ENCODE results near the gene GLP2R. TPM values are rescaled to one million over a fixed set of nuclear protein-coding genes. Genes with fewer than 3 reads are reported as not detected.

GLP2R gene
- total RNA-seq, 1 donor from 2014 or later: 0.25 TPM

GRCh38 chr17:9814337-9814945 is 11.3 kb upstream of the GLP2R start:
- no peak for TF ChIP-seq CTCF (IDR thresholded peaks at IDR 0.05; ENCODE audit: insufficient read depth, low read length, poor library complexity, severe bottlenecking)
- no peaks in the 10 kb centered on the region for H3K27me3 ChIP-seq (ENCODE audit: control insufficient read depth, insufficient read depth, low read length)
- H3K36me3 ChIP-seq (ENCODE audit: control insufficient read depth, insufficient read depth, low read length): no peaks in the 10 kb centered on the region
- no peak for DNase-seq (ENCODE audit: low read depth)
- no peak overlapping the region for H3K4me3 ChIP-seq (ENCODE audit: low read depth, low read length)

- no peak for TF ChIP-seq CTCF (IDR thresholded peaks at IDR 0.05; ENCODE audit: insufficient read depth, low read length, poor library complexity, severe bottlenecking)
- Histone ChIP-seq H3K4me3 (ENCODE audit: low read depth, low read length) (no peak overlapping the region), H3K36me3 (ENCODE audit: control insufficient read depth, insufficient read depth, low read length) (no peaks in the 10 kb centered on the region), H3K27me3 (ENCODE audit: control insufficient read depth, insufficient read depth, low read length) (no peaks in the 10 kb centered on the region)
- DNase-seq (ENCODE audit: low read depth): no peak
These were observed 9.3 kb upstream of the GLP2R start for GRCh38 chr17:9816472-9816871.

GRCh38 chr17:9817086-9817485 is 8.6 kb upstream of the GLP2R start:
- Histone ChIP-seq H3K36me3 (ENCODE audit: control insufficient read depth, insufficient read depth, low read length) (no peaks in the 10 kb centered on the region), H3K4me3 (ENCODE audit: low read depth, low read length) (no peak overlapping the region), H3K27me3 (ENCODE audit: control insufficient read depth, insufficient read depth, low read length) (no peaks in the 10 kb centered on the region)
- peak; percentile 50 for DNase-seq (ENCODE audit: low read depth)
- no peak for TF ChIP-seq CTCF (IDR thresholded peaks at IDR 0.05; ENCODE audit: insufficient read depth, low read length, poor library complexity, severe bottlenecking)

GRCh38 chr17:9818760-9819159 is 7.0 kb upstream of the GLP2R start:
- Histone ChIP-seq H3K4me3 (ENCODE audit: low read depth, low read length) (no peak overlapping the region), H3K36me3 (ENCODE audit: control insufficient read depth, insufficient read depth, low read length) (no peaks in the 10 kb centered on the region), H3K27me3 (ENCODE audit: control insufficient read depth, insufficient read depth, low read length) (no peaks in the 10 kb centered on the region)
- no peak for TF ChIP-seq CTCF (IDR thresholded peaks at IDR 0.05; ENCODE audit: insufficient read depth, low read length, poor library complexity, severe bottlenecking)
- no peak for DNase-seq (ENCODE audit: low read depth)

- Histone ChIP-seq H3K4me3 (ENCODE audit: low read depth, low read length) (no peak overlapping the region), H3K36me3 (ENCODE audit: control insufficient read depth, insufficient read depth, low read length) (no peaks in the 10 kb centered on the region), H3K27me3 (ENCODE audit: control insufficient read depth, insufficient read depth, low read length) (no peaks in the 10 kb centered on the region)
- no peak for DNase-seq (ENCODE audit: low read depth)
- TF ChIP-seq CTCF (IDR thresholded peaks at IDR 0.05; ENCODE audit: insufficient read depth, low read length, poor library complexity, severe bottlenecking): no peak
These were observed 5.3 kb upstream of the GLP2R start for GRCh38 chr17:9820448-9820847.

- TF ChIP-seq CTCF (IDR thresholded peaks at IDR 0.05; ENCODE audit: insufficient read depth, low read length, poor library complexity, severe bottlenecking): no peak
- no peaks in the 10 kb centered on the region for H3K27me3 ChIP-seq (ENCODE audit: control insufficient read depth, insufficient read depth, low read length)
- H3K36me3 ChIP-seq (ENCODE audit: control insufficient read depth, insufficient read depth, low read length): no peaks in the 10 kb centered on the region
- H3K4me3 ChIP-seq (ENCODE audit: low read depth, low read length): no peak within 1 kb of the TSS
- no peak for DNase-seq (ENCODE audit: low read depth)
These were observed 3.8 kb upstream of the GLP2R start, which contains the start of gene GSG1L2 for GRCh38 chr17:9821921-9822320. Gene GSG1L2 (minus strand): TSS chr17:9822079. CDS start chr17:9822071, 8 bp downstream.
